VCaP (cell line): ENCODE results near the gene ETS1.

ENCODE experiments used
- H3K27ac ChIP-seq: fragments of 450-650 bp; 2 replicates; pipeline ENCODE4 v1.5.1; 2017
- TF ChIP-seq, protein P1 (sequence below): fragments of 450-650 bp; conservative IDR thresholded peaks from 2 replicates; pipeline ENCODE4 v1.5.1; 2017; ENCODE audit warnings: mild to moderate bottlenecking, moderate library complexity

ETS1 gene

DNA sequence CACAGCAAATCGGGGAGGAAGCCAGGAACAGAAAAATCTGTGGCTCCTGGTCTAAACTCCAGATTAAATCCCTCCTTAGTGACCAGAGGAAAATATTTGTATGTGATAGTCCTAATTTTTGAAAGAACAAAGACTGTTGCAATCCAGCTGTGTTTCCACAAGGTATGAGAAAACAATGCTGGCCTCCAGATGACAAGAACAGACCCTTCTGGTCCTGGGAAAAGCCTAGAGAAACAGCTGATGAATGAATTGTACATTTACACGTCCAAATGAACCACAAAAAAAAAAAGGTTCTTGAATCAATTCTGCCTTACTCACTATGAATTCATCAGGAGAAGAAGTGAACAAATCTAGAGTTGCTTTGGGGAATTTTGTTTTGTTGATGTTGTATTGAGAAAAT, 63.7 kb downstream of the ETS1 start:
- H3K27ac ChIP-seq: no peak overlapping the region
- TF ChIP-seq, protein P1, sequence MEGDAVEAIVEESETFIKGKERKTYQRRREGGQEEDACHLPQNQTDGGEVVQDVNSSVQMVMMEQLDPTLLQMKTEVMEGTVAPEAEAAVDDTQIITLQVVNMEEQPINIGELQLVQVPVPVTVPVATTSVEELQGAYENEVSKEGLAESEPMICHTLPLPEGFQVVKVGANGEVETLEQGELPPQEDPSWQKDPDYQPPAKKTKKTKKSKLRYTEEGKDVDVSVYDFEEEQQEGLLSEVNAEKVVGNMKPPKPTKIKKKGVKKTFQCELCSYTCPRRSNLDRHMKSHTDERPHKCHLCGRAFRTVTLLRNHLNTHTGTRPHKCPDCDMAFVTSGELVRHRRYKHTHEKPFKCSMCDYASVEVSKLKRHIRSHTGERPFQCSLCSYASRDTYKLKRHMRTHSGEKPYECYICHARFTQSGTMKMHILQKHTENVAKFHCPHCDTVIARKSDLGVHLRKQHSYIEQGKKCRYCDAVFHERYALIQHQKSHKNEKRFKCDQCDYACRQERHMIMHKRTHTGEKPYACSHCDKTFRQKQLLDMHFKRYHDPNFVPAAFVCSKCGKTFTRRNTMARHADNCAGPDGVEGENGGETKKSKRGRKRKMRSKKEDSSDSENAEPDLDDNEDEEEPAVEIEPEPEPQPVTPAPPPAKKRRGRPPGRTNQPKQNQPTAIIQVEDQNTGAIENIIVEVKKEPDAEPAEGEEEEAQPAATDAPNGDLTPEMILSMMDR: no peak

DNA sequence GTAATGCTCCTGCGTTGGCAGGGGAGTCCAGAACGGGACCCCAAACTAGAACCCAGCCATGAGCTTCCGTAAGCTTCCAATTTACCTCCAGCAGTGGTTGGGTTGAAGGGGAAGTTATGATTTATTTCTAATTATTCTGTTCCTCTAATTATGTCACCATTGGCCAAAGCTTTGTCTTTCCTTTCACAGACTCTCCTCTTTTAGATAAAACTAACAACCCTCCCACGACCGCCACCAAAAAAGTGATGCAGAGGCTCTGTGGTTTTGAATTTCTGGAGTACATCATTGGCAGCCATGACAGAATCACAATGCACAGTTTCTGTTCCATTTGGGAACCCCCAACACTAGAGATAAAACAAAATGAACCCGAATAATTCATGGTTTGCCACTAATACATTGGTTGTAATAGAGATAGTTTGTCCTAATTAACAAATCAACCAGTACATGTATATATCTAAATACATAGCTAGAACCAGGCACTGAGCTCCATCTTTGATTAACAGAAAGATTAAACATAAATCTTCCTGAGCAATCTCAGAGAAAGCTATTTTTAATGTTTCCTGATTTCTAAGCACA, 64.3 kb downstream of the ETS1 start:
- peak overlapping the region; percentile 68 for H3K27ac ChIP-seq
- TF ChIP-seq, protein P1: no peak

DNA sequence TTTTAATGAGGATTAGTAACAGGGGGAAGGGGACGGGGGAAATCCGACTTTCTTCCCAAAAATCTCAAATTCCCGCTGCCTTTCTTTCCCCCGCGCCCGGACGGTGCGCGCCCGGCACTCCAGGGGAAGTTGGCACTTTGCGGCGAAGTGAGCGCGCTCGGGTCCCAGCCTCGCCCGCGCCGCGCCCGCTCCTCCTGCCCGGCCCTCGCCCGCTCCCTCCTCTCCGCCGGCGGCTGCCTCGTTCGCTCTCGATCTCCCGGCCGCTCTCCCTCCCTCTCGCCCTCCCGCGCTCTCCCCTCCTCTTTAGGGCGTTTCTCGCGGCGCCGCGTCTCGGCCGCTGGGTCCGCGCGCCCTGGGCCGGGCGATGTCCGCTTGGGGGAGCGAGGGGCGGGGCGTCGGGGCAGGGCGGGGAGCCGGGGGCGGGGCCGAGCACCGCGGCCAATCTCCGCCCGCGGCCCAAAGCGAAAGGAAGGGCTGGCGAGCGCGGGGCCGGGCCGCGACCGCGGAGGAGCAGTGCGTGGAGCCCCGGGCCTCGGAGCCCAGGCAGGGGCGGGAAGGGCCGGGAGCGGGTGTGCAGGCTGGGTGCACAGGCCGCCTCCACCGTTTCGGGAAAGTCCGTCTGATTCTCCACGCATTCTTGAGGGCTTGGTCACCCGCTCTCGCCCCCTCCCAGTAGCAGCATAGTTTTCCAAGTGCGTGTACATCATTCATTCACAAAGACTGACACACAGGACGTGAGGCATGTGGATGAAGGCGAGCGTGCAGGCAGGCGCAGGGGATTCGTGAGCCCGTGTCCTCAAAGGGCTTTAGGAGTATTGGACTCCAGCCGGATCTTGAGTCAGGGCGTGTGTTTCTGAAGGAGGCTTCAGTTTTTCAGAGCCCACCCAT, 65.1 kb downstream of the ETS1 start:
- TF ChIP-seq, protein P1: no peak; the same call in 1 of the 2 replicates
- peak overlapping the region; percentile 68 for H3K27ac ChIP-seq

DNA sequence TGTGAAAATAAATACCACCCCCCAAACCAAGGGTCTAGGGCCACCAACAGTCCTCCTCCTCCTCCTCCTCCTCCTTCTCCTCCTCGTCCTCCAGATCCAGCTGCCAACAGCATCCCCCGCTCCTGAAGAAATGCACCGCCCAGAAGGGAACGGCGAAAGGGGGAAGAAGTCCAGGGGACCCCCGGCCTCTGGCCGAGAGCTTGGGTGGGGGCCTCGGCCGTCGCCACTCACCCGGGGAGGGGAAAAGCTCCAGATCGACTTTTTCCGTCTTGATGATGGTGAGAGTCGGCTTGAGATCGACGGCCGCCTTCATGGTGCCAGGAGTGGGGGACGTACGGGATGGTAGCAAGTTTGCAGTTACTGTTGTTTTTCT, 65.7 kb downstream of the ETS1 start:
- TF ChIP-seq, protein P1: no peak
- peak overlapping the region; percentile 68 for H3K27ac ChIP-seq

DNA sequence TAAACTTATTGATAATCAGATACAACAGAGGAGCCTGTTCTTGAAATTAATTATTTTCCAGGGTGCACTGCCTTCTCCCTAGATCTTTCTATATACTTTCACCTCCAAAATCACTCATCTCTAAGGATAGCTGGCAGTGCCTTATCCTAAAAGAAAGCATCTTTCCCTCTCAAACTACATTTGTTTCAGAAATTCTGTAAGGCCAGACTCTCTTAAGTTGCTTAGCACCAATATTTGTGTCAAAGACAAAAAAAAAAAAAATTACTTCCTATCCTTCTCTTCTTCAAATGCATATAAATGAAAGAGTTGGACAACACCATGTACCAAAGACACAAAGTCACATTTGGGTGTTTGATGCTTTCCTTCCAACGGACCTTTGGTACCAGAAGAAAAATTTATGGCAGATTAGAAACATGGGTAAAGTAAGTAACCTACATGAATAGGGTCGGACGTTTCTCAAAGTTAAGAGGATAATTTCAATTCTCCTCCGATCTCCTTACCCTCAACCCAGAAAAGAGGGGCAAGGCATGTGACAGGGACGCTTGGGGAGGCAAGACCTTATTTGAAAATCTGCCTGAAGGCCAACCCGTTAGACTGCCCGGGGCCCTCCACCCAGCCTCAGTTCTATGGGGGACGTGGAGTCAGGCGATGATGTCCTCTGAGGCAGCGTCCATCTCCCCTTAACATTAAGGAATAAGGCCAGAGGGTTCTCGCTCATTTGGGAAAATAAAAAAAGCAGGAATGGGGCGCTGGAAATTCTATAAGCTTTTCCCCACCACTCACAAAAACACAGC, 66.3 kb downstream of the ETS1 start:
- H3K27ac ChIP-seq: no peak overlapping the region; the same call in 1 of the 2 replicates
- TF ChIP-seq, protein P1: no peak

DNA sequence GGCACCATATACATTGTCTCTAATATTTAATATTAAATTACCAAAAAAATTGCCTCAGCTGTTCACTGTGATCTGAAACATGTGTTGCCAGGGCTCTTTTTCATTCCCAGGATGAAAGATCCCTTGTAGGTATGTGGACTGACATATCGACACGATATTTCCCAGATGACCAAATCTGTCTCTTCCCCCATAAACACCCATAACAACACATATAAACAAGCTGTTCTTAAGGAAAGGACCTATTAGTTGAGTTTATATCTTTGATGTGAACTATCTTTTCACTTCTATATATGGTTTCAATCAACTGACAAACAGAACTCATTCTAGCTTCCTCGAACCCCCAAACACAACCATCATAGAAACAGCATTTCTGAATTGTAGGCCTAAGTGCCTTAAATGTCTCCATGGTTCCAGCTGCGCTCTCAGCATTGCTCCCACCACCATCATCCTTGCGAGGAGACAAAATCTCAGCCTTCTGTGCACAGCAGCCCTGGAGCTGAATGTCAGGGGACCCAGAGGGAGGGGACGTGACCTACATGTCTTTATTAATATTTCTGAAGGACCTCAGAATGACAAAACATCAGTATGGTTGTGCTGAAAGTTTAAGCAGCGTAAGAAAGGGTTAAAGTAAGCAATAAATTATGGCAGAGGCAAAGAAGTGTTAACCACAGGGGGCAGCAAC, 67.0 kb downstream of the ETS1 start:
- TF ChIP-seq, protein P1: no peak
- H3K27ac ChIP-seq: no peak overlapping the region

DNA sequence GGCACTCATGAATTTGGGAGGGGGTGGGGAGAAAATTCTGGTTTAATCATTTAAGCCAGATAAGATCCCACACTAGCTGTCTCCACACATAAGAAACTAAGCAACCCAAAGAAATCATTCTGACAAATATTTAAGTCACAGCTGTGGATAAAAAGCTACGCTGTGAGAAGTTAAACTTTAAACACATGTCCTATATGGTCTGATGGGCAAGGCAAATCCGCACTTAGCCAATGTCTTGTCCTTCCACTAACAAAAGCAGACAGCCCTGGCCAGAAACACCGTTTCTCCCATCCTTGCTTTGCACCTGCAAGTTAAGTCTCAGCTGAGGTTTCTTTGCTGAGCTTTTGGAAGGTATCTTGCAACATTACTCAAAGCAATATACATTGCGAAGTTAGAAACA, 68.0 kb downstream of the ETS1 start:
- TF ChIP-seq, protein P1: no peak
- H3K27ac ChIP-seq: no peak overlapping the region
